ENCODE measurements around the gene EVL. TPM values are rescaled to one million over a fixed set of nuclear protein-coding genes. Genes with fewer than 3 reads are reported as not detected.

EVL gene
- total and polyA plus RNA-seq, 10 of the 15 experiments (the other 5 are each of a cell fraction or from before 2014, with no cell fraction given): 11.9 to 341 (median 89.8) TPM

DNA sequence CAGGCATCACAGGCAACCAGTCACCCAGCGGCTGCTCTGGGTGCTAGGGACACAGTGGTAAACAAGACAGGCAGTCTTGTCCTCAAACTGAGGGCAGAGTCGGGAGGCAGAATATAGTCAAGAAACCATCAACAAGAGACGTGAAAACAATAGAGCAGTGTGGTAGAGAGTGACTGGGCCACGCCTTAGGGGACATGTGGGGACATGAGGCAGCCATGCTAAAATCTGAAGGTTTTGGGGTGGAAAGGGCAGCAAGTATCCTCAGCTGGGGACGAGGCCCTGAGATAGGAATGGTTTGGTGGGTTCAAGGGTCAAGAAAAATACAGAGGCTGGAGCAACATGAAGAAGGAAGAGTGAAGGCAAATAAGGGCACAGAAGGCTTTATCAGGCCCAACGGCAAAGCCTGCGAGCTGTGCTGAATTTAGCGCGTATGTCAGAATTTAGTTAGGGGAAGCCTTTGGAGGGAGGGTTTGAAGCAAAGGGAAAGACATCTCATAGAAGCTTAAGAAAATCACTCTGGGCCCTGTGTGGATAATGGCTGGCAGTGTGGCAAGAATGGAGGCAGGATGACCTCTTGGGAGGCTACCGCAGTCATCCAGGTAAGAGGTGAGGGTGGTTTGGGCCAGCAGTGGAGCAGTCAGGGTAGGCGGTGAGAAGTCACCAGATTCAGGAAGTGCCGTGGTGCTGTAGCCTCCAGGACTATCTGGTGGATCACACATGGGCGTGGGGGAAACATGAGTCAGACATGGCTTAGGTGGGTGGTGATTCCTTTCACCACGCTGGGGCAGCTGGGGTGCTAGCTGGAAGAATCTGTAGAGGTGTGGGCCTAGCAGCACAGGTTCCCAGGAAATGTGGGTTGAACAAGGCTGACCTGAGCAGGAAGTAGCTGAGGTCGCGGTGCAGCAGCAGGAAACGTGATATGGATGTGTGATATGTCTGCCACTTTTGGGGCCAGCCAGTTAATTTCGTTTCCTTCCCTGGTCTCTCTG lies 3.0 kb downstream of the EVL start (continued):
- TF ChIP-seq CREB1 (IDR thresholded peaks at IDR 0.05; ENCODE audit: low read depth): peak; percentile 47; the same call in 1 of the 2 replicates
- TF ChIP-seq, protein P1, sequence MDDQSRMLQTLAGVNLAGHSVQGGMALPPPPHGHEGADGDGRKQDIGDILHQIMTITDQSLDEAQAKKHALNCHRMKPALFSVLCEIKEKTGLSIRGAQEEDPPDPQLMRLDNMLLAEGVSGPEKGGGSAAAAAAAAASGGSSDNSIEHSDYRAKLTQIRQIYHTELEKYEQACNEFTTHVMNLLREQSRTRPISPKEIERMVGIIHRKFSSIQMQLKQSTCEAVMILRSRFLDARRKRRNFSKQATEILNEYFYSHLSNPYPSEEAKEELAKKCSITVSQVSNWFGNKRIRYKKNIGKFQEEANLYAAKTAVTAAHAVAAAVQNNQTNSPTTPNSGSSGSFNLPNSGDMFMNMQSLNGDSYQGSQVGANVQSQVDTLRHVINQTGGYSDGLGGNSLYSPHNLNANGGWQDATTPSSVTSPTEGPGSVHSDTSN (IDR thresholded peaks at IDR 0.05; ENCODE audit: insufficient replicate concordance, low read depth, low read length): no peak
- 0 out of 2 replicates have a peak, but pooled peaks have one; percentile 11 for TF ChIP-seq ELK1 (IDR thresholded peaks at IDR 0.05; ENCODE audit: low read depth, low read length)
- peak; percentile 63 for TF ChIP-seq MTA2 (IDR thresholded peaks at IDR 0.05; ENCODE audit: low read depth)
- peak; percentile 64; the same call in 1 of the 2 replicates for TF ChIP-seq ZNF592 (IDR thresholded peaks at IDR 0.05)
- no peak for TF ChIP-seq PAX8 (IDR thresholded peaks at IDR 0.05)
- no peak for TF ChIP-seq BRCA1 (IDR thresholded peaks at IDR 0.05; ENCODE audit: low read depth, low read length)
- no peak for TF ChIP-seq TAF1 (IDR thresholded peaks at IDR 0.05; ENCODE audit: borderline replicate concordance, low read depth, low read length)
- TF ChIP-seq SKIL (IDR thresholded peaks at IDR 0.05; ENCODE audit: low read depth, poor library complexity, severe bottlenecking): peak; percentile 89
- TF ChIP-seq POU2F2 (IDR thresholded peaks at IDR 0.05; ENCODE audit: borderline replicate concordance, low read depth, low read length): peak; percentile 79
- TF ChIP-seq, protein P2, sequence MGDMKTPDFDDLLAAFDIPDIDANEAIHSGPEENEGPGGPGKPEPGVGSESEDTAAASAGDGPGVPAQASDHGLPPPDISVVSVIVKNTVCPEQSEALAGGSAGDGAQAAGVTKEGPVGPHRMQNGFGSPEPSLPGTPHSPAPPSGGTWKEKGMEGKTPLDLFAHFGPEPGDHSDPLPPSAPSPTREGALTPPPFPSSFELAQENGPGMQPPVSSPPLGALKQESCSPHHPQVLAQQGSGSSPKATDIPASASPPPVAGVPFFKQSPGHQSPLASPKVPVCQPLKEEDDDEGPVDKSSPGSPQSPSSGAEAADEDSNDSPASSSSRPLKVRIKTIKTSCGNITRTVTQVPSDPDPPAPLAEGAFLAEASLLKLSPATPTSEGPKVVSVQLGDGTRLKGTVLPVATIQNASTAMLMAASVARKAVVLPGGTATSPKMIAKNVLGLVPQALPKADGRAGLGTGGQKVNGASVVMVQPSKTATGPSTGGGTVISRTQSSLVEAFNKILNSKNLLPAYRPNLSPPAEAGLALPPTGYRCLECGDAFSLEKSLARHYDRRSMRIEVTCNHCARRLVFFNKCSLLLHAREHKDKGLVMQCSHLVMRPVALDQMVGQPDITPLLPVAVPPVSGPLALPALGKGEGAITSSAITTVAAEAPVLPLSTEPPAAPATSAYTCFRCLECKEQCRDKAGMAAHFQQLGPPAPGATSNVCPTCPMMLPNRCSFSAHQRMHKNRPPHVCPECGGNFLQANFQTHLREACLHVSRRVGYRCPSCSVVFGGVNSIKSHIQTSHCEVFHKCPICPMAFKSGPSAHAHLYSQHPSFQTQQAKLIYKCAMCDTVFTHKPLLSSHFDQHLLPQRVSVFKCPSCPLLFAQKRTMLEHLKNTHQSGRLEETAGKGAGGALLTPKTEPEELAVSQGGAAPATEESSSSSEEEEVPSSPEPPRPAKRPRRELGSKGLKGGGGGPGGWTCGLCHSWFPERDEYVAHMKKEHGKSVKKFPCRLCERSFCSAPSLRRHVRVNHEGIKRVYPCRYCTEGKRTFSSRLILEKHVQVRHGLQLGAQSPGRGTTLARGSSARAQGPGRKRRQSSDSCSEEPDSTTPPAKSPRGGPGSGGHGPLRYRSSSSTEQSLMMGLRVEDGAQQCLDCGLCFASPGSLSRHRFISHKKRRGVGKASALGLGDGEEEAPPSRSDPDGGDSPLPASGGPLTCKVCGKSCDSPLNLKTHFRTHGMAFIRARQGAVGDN (IDR thresholded peaks at IDR 0.05): peak; percentile 92
- no peak for TF ChIP-seq SREBF2 (IDR thresholded peaks at IDR 0.05; ENCODE audit: low read length)
- TF ChIP-seq JUNB (IDR thresholded peaks at IDR 0.05): 0 out of 2 replicates have a peak, but pooled peaks have one; percentile 12
- no peak for TF ChIP-seq CBX3 (IDR thresholded peaks at IDR 0.05; ENCODE audit: borderline replicate concordance, low read depth)
- TF ChIP-seq WRNIP1 (IDR thresholded peaks at IDR 0.05; ENCODE audit: borderline replicate concordance, low read depth, low read length): peak; percentile 75; the same call in 1 of the 2 replicates

All from GM12878 (cell line).